K562 (cell line): Measurements from ENCODE around the gene SDSL. TPM values are rescaled to one million over a fixed set of nuclear protein-coding genes. Genes with fewer than 3 reads are reported as not detected.

ENCODE experiments used
- CREBBP ChIP-seq: IDR thresholded peaks from one replicate; pipeline ENCODE4 v1.6.1; 2012; ENCODE audit warnings: low read depth, mild to moderate bottlenecking, control low read depth, inconsistent platforms, low read length
- GATAD2B ChIP-seq: fragments of 450-650 bp; IDR thresholded peaks from 2 replicates; pipeline ENCODE4 v1.6.1; 2017; ENCODE audit warnings: mild to moderate bottlenecking, borderline replicate concordance
- HMG20B ChIP-seq: fragments of 250-450 bp; sonication (Bioruptor Pico); IDR thresholded peaks from 2 replicates; pipeline ENCODE4 v1.5.0; 2021; ENCODE audit warnings: mild to moderate bottlenecking
- IRF2 ChIP-seq: sonication (generic); formaldehyde crosslinking; IDR thresholded peaks from 2 replicates; pipeline ENCODE4 v1.8.1; 2022; ENCODE audit warnings: mild to moderate bottlenecking, missing genetic modification reagents
- KAT8 ChIP-seq: fragments of 450-650 bp; IDR thresholded peaks from 2 replicates; pipeline ENCODE4 v1.6.1; 2016; ENCODE audit warnings: low read depth, mild to moderate bottlenecking
- KDM1A ChIP-seq, 2 experiments: fragments of 450-650 bp; IDR thresholded peaks; 2 replicates each; pipeline ENCODE4 v1.6.1; 2016; ENCODE audit warnings: mild to moderate bottlenecking in 2 of 2
- MCM3 ChIP-seq: fragments of 450-650 bp; IDR thresholded peaks from 2 replicates; pipeline ENCODE4 v1.6.1; 2016
- MIER1 ChIP-seq: fragments of 450-650 bp; IDR thresholded peaks from 2 replicates; pipeline ENCODE4 v1.6.1; 2016; ENCODE audit warnings: antibody characterized with exemption, mild to moderate bottlenecking, low read depth
- NCOA2 ChIP-seq, 2 experiments: fragments of 450-650 bp; IDR thresholded peaks; 2 replicates each; pipeline ENCODE4 v1.6.1; 2018; ENCODE audit warnings: mild to moderate bottlenecking in 2 of 2, moderate library complexity in 1 of 2; ENCODE audit not compliant: partially characterized antibody in 2 of 2
- NFRKB ChIP-seq: fragments of 450-650 bp; IDR thresholded peaks from 2 replicates; pipeline ENCODE4 v1.6.1; 2016; ENCODE audit warnings: low read depth
- RBM14 ChIP-seq: fragments of 200-400 bp; formaldehyde crosslinking; IDR thresholded peaks from 2 replicates; pipeline ENCODE4 v1.6.1; 2018; ENCODE audit warnings: low read depth, mild to moderate bottlenecking, low read length, moderate library complexity, borderline replicate concordance; ENCODE audit not compliant: insufficient read depth
- SMAD2 ChIP-seq: fragments of 150-350 bp; IDR thresholded peaks from 2 replicates; pipeline ENCODE4 v1.6.1; 2014; ENCODE audit warnings: low read depth, mild to moderate bottlenecking, low read length
- TRIM28 ChIP-seq: fragments of 450-650 bp; IDR thresholded peaks from 2 replicates; pipeline ENCODE4 v1.6.1; 2017
- ZBED1 ChIP-seq: IDR thresholded peaks from 2 replicates; pipeline ENCODE4 v1.6.1; 2014
- ZC3H8 ChIP-seq: fragments of 450-650 bp; IDR thresholded peaks from 2 replicates; pipeline ENCODE4 v1.6.1; 2017
- ZNF324 ChIP-seq: fragments of 250-450 bp; sonication (Bioruptor Pico); IDR thresholded peaks from 2 replicates; pipeline ENCODE4 v1.4.0; 2020; ENCODE audit warnings: mild to moderate bottlenecking
- polyA plus RNA-seq, 8 experiments: library from polyadenylated mRNA; depleted of rRNA in 4 of 8; stranded (reverse) in 5 of 8; unstranded in 3 of 8; fragments of >200 nt; fragmentation: Nextera tagmentation in 2 of 8; fragmentation: Illumina TruSeq in 1 of 8; extraction: Ambion mirVana in 2 of 8; extraction: Trizol in 1 of 8; gene quantifications; 2 replicates each; pipeline versions ENCODE4 v1.2.1 to v1.2.3, GENCODE V29; 2011 to 2014; ENCODE audit warnings: inconsistent platforms in 1 of 8, missing spikeins in 1 of 8
- total RNA-seq, 7 experiments: library from RNA; depleted of rRNA in 6 of 7; stranded (reverse); fragments of >200 nt in 6 of 7; fragmentation: Illumina TruSeq in 2 of 7; extraction: Trizol in 2 of 7; gene quantifications; 2 replicates each; pipeline versions ENCODE4 v1.2.1 to v1.2.3, GENCODE V29; 2011 to 2021; ENCODE audit warnings: low replicate concordance in 1 of 7
- TF ChIP-seq, protein P1 (sequence below): fragments of 450-650 bp; formaldehyde crosslinking; IDR thresholded peaks from 2 replicates; pipeline ENCODE4 v1.4.0; 2022; ENCODE audit warnings: missing genetic modification characterization
- TF ChIP-seq, protein P2 (sequence below): fragments of 450-650 bp; IDR thresholded peaks from 2 replicates; pipeline ENCODE4 v1.6.1; 2017; ENCODE audit warnings: mild to moderate bottlenecking, moderate library complexity
- TF ChIP-seq, protein P3 (sequence below), 2 experiments: fragments of 450-650 bp; IDR thresholded peaks; 2 replicates each; pipeline ENCODE4 v1.6.1; 2018; ENCODE audit warnings: mild to moderate bottlenecking in 2 of 2, low read depth in 1 of 2; ENCODE audit not compliant: partially characterized antibody in 2 of 2
- TF ChIP-seq, protein P4 (sequence below): fragments of 250-450 bp; sonication (Bioruptor Pico); IDR thresholded peaks from 2 replicates; pipeline ENCODE4 v1.5.0; 2020; ENCODE audit warnings: mild to moderate bottlenecking, borderline replicate concordance

Gene SDSL
- total and polyA plus RNA-seq, 9 of the 15 experiments (the other 6 are each of a cell fraction or from before 2014, with no cell fraction given) = 0.31 to 11.0 (median 7.4) TPM

DNA sequence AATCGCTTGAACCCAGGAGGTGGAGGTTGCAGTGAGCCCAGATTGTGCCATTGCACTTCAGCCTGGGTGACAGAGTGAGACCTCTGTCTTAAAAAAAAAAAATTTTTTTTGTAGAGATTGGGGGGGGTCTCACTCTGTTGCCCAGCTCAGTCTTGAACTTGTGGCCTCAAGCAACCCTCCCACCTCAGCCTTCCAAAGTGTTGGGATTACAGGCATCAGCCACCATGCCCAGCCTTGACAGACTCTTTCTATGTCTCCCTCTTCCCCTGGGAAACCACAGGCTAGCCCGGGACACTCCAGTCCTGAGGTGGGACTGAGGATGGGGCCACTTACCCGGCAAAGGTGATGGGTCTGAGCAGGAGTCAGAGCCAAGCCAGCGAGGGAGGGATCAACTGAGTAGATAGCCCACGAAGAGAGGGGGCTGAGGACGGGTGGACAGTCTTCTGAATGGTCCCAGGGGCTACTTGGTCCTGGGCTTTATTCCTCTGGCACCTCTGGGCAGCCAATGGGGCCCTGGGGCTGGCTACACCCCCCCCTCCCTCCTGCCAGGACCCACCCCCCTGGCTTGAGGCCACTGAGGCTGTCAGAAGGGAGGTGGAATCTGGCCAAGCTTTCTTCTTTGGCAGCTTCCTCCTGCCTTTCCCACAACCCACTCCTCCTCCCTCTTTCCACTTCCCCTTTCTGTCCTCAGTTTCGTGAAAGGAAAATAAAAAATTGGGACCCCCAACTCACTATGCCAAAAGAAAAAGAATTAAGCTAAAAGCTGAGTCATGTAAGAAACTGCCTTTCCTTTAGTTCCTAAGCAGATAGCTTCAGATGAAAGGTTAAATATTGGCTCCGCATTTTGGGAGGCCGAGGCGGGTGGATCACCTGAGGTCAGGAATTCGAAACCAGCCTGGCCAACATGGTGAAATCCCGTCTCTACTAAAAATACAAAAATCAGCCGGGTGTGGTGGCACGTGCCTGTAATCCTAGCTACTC, 18.5 kb upstream of the SDSL start, which contains the start of gene SDS (continued):
- TF ChIP-seq MCM3 (no peak), SMAD2 (no peak), KAT8 (no peak), ZBED1 (no peak), GATAD2B (no peak), TRIM28 (no peak), CREBBP (no peak), NCOA2 (IDR thresholded peaks at IDR 0.05; ENCODE audit: partially characterized antibody in 2 of 2) (no peak), MIER1 (no peak), RBM14 (no peak), HMG20B (no peak), NFRKB (no peak), ZNF324 (no peak), IRF2 (CRISPR knock-in tag) (no peak), KDM1A (IDR thresholded peaks at IDR 0.05) (no peak), ZC3H8 (no peak)
- TF ChIP-seq, protein P1, sequence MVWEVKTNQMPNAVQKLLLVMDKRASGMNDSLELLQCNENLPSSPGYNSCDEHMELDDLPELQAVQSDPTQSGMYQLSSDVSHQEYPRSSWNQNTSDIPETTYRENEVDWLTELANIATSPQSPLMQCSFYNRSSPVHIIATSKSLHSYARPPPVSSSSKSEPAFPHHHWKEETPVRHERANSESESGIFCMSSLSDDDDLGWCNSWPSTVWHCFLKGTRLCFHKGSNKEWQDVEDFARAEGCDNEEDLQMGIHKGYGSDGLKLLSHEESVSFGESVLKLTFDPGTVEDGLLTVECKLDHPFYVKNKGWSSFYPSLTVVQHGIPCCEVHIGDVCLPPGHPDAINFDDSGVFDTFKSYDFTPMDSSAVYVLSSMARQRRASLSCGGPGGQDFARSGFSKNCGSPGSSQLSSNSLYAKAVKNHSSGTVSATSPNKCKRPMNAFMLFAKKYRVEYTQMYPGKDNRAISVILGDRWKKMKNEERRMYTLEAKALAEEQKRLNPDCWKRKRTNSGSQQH = no peak
- TF ChIP-seq, protein P2, sequence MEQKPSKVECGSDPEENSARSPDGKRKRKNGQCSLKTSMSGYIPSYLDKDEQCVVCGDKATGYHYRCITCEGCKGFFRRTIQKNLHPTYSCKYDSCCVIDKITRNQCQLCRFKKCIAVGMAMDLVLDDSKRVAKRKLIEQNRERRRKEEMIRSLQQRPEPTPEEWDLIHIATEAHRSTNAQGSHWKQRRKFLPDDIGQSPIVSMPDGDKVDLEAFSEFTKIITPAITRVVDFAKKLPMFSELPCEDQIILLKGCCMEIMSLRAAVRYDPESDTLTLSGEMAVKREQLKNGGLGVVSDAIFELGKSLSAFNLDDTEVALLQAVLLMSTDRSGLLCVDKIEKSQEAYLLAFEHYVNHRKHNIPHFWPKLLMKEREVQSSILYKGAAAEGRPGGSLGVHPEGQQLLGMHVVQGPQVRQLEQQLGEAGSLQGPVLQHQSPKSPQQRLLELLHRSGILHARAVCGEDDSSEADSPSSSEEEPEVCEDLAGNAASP = no peak
- TF ChIP-seq, protein P3, sequence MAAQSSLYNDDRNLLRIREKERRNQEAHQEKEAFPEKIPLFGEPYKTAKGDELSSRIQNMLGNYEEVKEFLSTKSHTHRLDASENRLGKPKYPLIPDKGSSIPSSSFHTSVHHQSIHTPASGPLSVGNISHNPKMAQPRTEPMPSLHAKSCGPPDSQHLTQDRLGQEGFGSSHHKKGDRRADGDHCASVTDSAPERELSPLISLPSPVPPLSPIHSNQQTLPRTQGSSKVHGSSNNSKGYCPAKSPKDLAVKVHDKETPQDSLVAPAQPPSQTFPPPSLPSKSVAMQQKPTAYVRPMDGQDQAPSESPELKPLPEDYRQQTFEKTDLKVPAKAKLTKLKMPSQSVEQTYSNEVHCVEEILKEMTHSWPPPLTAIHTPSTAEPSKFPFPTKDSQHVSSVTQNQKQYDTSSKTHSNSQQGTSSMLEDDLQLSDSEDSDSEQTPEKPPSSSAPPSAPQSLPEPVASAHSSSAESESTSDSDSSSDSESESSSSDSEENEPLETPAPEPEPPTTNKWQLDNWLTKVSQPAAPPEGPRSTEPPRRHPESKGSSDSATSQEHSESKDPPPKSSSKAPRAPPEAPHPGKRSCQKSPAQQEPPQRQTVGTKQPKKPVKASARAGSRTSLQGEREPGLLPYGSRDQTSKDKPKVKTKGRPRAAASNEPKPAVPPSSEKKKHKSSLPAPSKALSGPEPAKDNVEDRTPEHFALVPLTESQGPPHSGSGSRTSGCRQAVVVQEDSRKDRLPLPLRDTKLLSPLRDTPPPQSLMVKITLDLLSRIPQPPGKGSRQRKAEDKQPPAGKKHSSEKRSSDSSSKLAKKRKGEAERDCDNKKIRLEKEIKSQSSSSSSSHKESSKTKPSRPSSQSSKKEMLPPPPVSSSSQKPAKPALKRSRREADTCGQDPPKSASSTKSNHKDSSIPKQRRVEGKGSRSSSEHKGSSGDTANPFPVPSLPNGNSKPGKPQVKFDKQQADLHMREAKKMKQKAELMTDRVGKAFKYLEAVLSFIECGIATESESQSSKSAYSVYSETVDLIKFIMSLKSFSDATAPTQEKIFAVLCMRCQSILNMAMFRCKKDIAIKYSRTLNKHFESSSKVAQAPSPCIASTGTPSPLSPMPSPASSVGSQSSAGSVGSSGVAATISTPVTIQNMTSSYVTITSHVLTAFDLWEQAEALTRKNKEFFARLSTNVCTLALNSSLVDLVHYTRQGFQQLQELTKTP (IDR thresholded peaks at IDR 0.05; ENCODE audit: low read depth in 1 of 2, partially characterized antibody in 2 of 2) = no peak
- TF ChIP-seq, protein P4, sequence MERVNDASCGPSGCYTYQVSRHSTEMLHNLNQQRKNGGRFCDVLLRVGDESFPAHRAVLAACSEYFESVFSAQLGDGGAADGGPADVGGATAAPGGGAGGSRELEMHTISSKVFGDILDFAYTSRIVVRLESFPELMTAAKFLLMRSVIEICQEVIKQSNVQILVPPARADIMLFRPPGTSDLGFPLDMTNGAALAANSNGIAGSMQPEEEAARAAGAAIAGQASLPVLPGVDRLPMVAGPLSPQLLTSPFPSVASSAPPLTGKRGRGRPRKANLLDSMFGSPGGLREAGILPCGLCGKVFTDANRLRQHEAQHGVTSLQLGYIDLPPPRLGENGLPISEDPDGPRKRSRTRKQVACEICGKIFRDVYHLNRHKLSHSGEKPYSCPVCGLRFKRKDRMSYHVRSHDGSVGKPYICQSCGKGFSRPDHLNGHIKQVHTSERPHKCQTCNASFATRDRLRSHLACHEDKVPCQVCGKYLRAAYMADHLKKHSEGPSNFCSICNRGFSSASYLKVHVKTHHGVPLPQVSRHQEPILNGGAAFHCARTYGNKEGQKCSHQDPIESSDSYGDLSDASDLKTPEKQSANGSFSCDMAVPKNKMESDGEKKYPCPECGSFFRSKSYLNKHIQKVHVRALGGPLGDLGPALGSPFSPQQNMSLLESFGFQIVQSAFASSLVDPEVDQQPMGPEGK (CRISPR knock-in tag) = no peak
